Karpas-422 (cell line): Measurements from ENCODE around the gene ALB. TPM values are rescaled to one million over a fixed set of nuclear protein-coding genes. Genes with fewer than 3 reads are reported as not detected.

Source experiments
- DNase-seq: peaks from one replicate; pipeline ENCODE4 v3.0.0-alpha.2; 2015
- H2AFZ ChIP-seq: fragments of 200-600 bp; sonication (generic); 2 replicates; pipeline ENCODE4 v1.6.1; 2014; ENCODE audit warnings: antibody characterized with exemption, low read length, mixed read lengths
- H3K27ac ChIP-seq: fragments of 200-600 bp; sonication (generic); 2 replicates; pipeline ENCODE4 v1.5.1; 2014; ENCODE audit warnings: mild to moderate bottlenecking, low read length, moderate library complexity
- H3K27me3 ChIP-seq: fragments of 200-600 bp; sonication (generic); 2 replicates; pipeline ENCODE4 v1.6.1; 2014; ENCODE audit warnings: low read length, mixed read lengths
- H3K36me3 ChIP-seq: fragments of 200-600 bp; sonication (generic); 2 replicates; pipeline ENCODE4 v1.6.1; 2014; ENCODE audit warnings: low read length, mixed read lengths; ENCODE audit not compliant: insufficient read depth
- H3K4me1 ChIP-seq: fragments of 200-600 bp; sonication (generic); 2 replicates; pipeline ENCODE4 v1.6.1; 2014; ENCODE audit warnings: mild to moderate bottlenecking, low read length, mixed read lengths
- H3K4me2 ChIP-seq: fragments of 200-600 bp; sonication (generic); 2 replicates; pipeline ENCODE4 v1.6.1; 2014; ENCODE audit warnings: low read length, low read depth, mild to moderate bottlenecking; ENCODE audit not compliant: poor library complexity, severe bottlenecking
- H3K4me3 ChIP-seq: fragments of 200-600 bp; sonication (generic); 2 replicates; pipeline ENCODE4 v1.5.1; 2014; ENCODE audit warnings: mild to moderate bottlenecking, antibody characterized with exemption, low read length, mixed read lengths
- H3K79me2 ChIP-seq: fragments of 200-600 bp; sonication (generic); 2 replicates; pipeline ENCODE4 v1.6.1; 2014; ENCODE audit warnings: mild to moderate bottlenecking, low read length, mixed read lengths
- H3K9ac ChIP-seq: fragments of 200-600 bp; sonication (generic); 2 replicates; pipeline ENCODE4 v1.6.0; 2014; ENCODE audit warnings: low read length
- H3K9me2 ChIP-seq: fragments of 200-600 bp; sonication (generic), shearing (Covaris generic); replicated peaks from 2 replicates; pipeline ENCODE4 v1.6.0; 2014; ENCODE audit warnings: mild to moderate bottlenecking, low read length, moderate library complexity; ENCODE audit not compliant: insufficient read depth
- H3K9me3 ChIP-seq: fragments of 300-700, 200-600 bp; sonication (generic); 2 replicates; pipeline ENCODE4 v1.6.1; 2014; ENCODE audit warnings: low read length, mixed read lengths
- H4K20me1 ChIP-seq: fragments of 200-600 bp; sonication (generic); 2 replicates; pipeline ENCODE4 v1.6.1; 2014; ENCODE audit warnings: mild to moderate bottlenecking, antibody characterized with exemption, low read length, low read depth; ENCODE audit not compliant: insufficient read depth
- total RNA-seq: library from RNA; depleted of rRNA; stranded (reverse); fragments of >200 nt; shearing (Covaris generic); gene quantifications from 2 replicates; pipeline ENCODE4 v1.2.3, GENCODE V29; 2014; ENCODE audit warnings: low replicate concordance; rRNA removed

Gene ALB
- total RNA-seq, 1 experiment from 2014 or later: not detected

GRCh38 chr4:73470728-73471127 lies 66.6 kb downstream of the ALB start:
- peaks cover 9% of the 10 kb centered on the region; the same call in 1 of the 2 replicates for H3K27me3 ChIP-seq
- no peak overlapping the region for H3K4me2 ChIP-seq
- no peaks in the 10 kb centered on the region for H3K79me2 ChIP-seq
- H3K36me3 ChIP-seq: no peaks in the 10 kb centered on the region
- H4K20me1 ChIP-seq: no peaks in the 10 kb centered on the region
- DNase-seq: no peak
- no peaks in the 10 kb centered on the region for H3K4me1 ChIP-seq
- H2AFZ ChIP-seq: no peak overlapping the region
- H3K9me3 ChIP-seq: no peaks in the 10 kb centered on the region
- no peak overlapping the region for H3K27ac ChIP-seq
- H3K9ac ChIP-seq: no peak overlapping the region
- H3K9me2 ChIP-seq: no peaks in the 10 kb centered on the region
- no peak overlapping the region for H3K4me3 ChIP-seq

Other genes with a start within 250 kb of the ALB start
- gene ANKRD17, start 145.5 kb upstream of the ALB start, total RNA-seq: 46.6 and 71.0 TPM in 2 replicates
- gene AFP, start 31.9 kb downstream of the ALB start, total RNA-seq: not detected in 2 replicates
- not detected in 2 replicates for gene AFM, start 77.5 kb downstream of the ALB start, total RNA-seq
- 2.9 and 7.4 TPM in 2 replicates for gene RASSF6, start 216.1 kb downstream of the ALB start, total RNA-seq